ENCODE measurements around the gene MCUR1. TPM values are rescaled to one million over a fixed set of nuclear protein-coding genes. Genes with fewer than 3 reads are reported as not detected.
"Not testable (repeated sequence)": the region's sequence is repeated elsewhere in the genome, so short reads cannot be mapped to it uniquely, and the experiment has no call there.

Gene MCUR1
- polyA plus RNA-seq, 2 of the 4 experiments (the other 2 are of a cell fraction): 11.6 to 15.6 TPM

DNA sequence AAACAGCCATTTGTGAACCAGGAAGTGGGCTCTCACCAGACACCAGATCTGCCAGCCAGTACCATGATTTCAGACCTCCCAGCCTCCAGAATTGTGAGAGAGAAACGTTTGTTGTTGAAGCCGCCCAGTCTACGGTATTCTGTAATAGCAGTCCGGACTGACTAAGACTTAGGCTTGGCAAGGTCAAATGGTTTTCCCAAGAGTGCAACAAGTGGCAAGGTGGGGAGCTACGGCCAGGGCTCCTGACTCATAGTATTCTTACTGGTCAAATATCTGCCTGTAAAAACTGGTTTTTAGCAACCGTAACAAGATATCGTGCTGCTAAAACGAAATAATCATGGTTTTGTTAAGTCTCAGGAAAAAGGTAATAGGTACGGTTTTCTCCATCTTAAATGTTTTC lies 37.8 kb downstream of the MCUR1 start:
- no peak overlapping the region for H3K4me2 ChIP-seq
- ChIA-PET CTCF (interaction anchor here (0.7 kb wide), 2 partner anchors 8 to 64 kb away, joined by 4 to 5 read pairs; no protein-coding TSS in a partner anchor), POLR2A (no interaction called here)
- no peak for ATAC-seq
- FAIRE-seq: no peak
- no peak overlapping the region for H3K4me3 ChIP-seq
- H3K4me1 ChIP-seq: no peaks in the 10 kb centered on the region
- 83% methylated on average over 9 of the region's 9 CpGs for WGBS (ENCODE audit: missing lambda C conversion rate)
- no peak for DNase-seq (ENCODE audit: low read depth in 1 of 2, low spot score in 1 of 2)
- no peaks in the 10 kb centered on the region for H3K9me3 ChIP-seq
- no peak overlapping the region for H3K27ac ChIP-seq
- TF ChIP-seq RFX5 (IDR thresholded peaks at IDR 0.05): no peak
- no peak for TF ChIP-seq RARB (CRISPR knock-in tag; IDR thresholded peaks at IDR 0.05)
- no peak for TF ChIP-seq TP53 (CRISPR knock-in tag; IDR thresholded peaks at IDR 0.05)
- no peak for TF ChIP-seq MYC (IDR thresholded peaks at IDR 0.05; ENCODE audit: borderline replicate concordance, low read length)
- no peak for TF ChIP-seq FOSL2 (IDR thresholded peaks at IDR 0.05)
- TF ChIP-seq FOSL2 (CRISPR knock-in tag; IDR thresholded peaks at IDR 0.05): no peak
- TF ChIP-seq FOSB (CRISPR knock-in tag; IDR thresholded peaks at IDR 0.05): no peak
- TF ChIP-seq SMC3 (IDR thresholded peaks at IDR 0.05): no peak
- no peak for TF ChIP-seq JUN (IDR thresholded peaks at IDR 0.05)
- TF ChIP-seq KDM5A (IDR thresholded peaks at IDR 0.05): no peak

DNA sequence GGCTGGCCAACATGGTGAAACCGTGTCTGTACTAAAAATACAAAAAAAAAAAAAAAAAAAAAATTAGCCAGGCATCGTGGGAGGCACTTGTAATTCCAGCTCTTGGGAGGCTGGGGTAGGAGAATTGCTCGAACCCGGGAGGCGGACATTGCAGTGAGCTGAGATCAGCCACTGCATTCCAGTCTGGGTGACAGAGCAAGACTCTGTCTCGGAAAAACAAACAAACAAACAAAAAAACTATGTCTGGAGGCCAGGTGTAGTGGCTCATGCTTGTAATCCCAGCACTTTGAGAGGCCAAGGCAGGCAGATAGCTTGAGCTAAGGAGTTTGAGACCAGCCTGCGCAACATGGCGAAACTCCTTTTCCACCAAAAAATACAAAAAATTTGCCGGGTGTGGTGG lies 38.9 kb downstream of the MCUR1 start:
- H3K4me2 ChIP-seq, H3K27ac ChIP-seq, POLR2A ChIA-PET, H3K4me3 ChIP-seq, ATAC-seq, H3K4me1 ChIP-seq, H3K9me3 ChIP-seq, FAIRE-seq: not testable (repeated sequence)
- CTCF ChIA-PET: interaction anchor here (2.8 kb wide), 1 partner anchor 12 kb away, joined by 12 read pairs; no protein-coding TSS in a partner anchor
- peak in 1 of 2 experiments; percentile 15 for DNase-seq (ENCODE audit: low read depth in 1 of 2, low spot score in 1 of 2)
- WGBS (ENCODE audit: missing lambda C conversion rate): 59% methylated on average over 9 of the region's 9 CpGs

- FAIRE-seq, POLR2A ChIA-PET: not testable (repeated sequence)
Observed at GRCh38 chr6:13772358-13773030, 41.9 kb downstream of the MCUR1 start.

DNA sequence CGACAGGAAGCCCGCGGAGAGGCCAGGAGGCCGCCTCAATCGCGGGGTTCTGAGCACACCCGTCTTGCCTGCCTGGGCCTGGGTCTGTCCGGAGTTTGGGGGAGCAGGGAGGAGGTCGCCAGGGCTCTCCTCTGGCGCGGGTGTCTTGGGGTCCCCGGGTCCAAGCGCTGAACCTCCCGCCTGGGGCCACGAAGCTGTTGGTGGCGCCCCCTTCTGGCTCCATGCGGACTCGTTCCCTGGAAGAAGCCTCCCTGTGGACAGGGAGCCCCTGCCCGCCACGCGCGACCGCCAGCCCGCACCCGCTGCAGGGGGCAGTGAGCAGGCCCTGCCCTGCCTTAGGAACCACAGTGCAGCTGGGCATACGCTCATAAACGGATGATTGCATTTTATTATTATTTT lies 44.7 kb downstream of the MCUR1 start:
- WGBS (ENCODE audit: missing lambda C conversion rate): 88% methylated on average over 10 of the region's 27 CpGs
- no peak overlapping the region for H3K4me3 ChIP-seq
- no peaks in the 10 kb centered on the region for H3K4me1 ChIP-seq
- H3K4me2 ChIP-seq: no peak overlapping the region
- peak in 1 of 2 experiments; percentile 31; a peak in 1 of 6 replicates for ATAC-seq
- no peaks in the 10 kb centered on the region for H3K9me3 ChIP-seq
- no peak overlapping the region for H3K27ac ChIP-seq
- TF ChIP-seq, protein P1, sequence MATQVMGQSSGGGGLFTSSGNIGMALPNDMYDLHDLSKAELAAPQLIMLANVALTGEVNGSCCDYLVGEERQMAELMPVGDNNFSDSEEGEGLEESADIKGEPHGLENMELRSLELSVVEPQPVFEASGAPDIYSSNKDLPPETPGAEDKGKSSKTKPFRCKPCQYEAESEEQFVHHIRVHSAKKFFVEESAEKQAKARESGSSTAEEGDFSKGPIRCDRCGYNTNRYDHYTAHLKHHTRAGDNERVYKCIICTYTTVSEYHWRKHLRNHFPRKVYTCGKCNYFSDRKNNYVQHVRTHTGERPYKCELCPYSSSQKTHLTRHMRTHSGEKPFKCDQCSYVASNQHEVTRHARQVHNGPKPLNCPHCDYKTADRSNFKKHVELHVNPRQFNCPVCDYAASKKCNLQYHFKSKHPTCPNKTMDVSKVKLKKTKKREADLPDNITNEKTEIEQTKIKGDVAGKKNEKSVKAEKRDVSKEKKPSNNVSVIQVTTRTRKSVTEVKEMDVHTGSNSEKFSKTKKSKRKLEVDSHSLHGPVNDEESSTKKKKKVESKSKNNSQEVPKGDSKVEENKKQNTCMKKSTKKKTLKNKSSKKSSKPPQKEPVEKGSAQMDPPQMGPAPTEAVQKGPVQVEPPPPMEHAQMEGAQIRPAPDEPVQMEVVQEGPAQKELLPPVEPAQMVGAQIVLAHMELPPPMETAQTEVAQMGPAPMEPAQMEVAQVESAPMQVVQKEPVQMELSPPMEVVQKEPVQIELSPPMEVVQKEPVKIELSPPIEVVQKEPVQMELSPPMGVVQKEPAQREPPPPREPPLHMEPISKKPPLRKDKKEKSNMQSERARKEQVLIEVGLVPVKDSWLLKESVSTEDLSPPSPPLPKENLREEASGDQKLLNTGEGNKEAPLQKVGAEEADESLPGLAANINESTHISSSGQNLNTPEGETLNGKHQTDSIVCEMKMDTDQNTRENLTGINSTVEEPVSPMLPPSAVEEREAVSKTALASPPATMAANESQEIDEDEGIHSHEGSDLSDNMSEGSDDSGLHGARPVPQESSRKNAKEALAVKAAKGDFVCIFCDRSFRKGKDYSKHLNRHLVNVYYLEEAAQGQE (IDR thresholded peaks at IDR 0.05): no peak
- TF ChIP-seq JUN (IDR thresholded peaks at IDR 0.05) (no peak), FOXS1 (CRISPR knock-in tag; IDR thresholded peaks at IDR 0.05) (no peak), MAZ (IDR thresholded peaks at IDR 0.05; ENCODE audit: borderline replicate concordance, low read depth, low read length) (no peak), RCOR1 (IDR thresholded peaks at IDR 0.05; ENCODE audit: low read depth, low read length) (no peak), ZC3H11A (IDR thresholded peaks at IDR 0.05) (no peak), USF2 (IDR thresholded peaks at IDR 0.05) (no peak), ZNF302 (CRISPR knock-in tag; IDR thresholded peaks at IDR 0.05) (no peak), E2F6 (IDR thresholded peaks at IDR 0.05; ENCODE audit: borderline replicate concordance, low read depth) (no peak), MYC (IDR thresholded peaks at IDR 0.05; ENCODE audit: borderline replicate concordance, low read length) (no peak), HEYL (CRISPR knock-in tag; IDR thresholded peaks at IDR 0.05) (no peak), HMGXB4 (CRISPR knock-in tag; IDR thresholded peaks at IDR 0.05; ENCODE audit: borderline replicate concordance) (no peak)
- FAIRE-seq: no peak
- DNase-seq (ENCODE audit: low read depth in 1 of 2, low spot score in 1 of 2): no peak
- POLR2A ChIA-PET: no interaction called here
- CTCF ChIA-PET: no interaction called here

More at GRCh38 chr6:13772358-13773030, 41.9 kb downstream of the MCUR1 start:
- H3K4me1 ChIP-seq; DNase-seq (ENCODE audit: low read depth in 1 of 2, low spot score in 1 of 2); H3K4me3 ChIP-seq; H3K4me2 ChIP-seq; H3K27ac ChIP-seq; H3K9me3 ChIP-seq; ATAC-seq: not testable (repeated sequence)
- CTCF ChIA-PET: interaction anchor here (1.4 kb wide), 1 partner anchor 68 kb away, joined by 3 read pairs; no protein-coding TSS in a partner anchor
- WGBS (ENCODE audit: missing lambda C conversion rate): 80% methylated on average over 3 of the region's 35 CpGs

Measured in A549 (cell line).